Stomach (tissue), 4 donors: ENCODE results near the gene KLB.
A peak's percentile ranks its signal among the peaks of the same experiment; 100 is the strongest.

ENCODE experiments used
- CTCF ChIP-seq, 7 experiments: fragments of 450-650 bp in 4 of 7; fragments of 200-600 bp in 3 of 7; sonication (generic) in 3 of 7; IDR thresholded peaks; one replicate each; pipeline ENCODE4 v1.5.1; 2016 to 2019; ENCODE audit warnings: antibody characterized with exemption in 7 of 7, control low read depth in 2 of 7, mild to moderate bottlenecking in 1 of 7
- POLR2A ChIP-seq, 4 donors: fragments of 450-650 bp; IDR thresholded peaks; one replicate each; pipeline ENCODE4 v1.6.1; 2016; ENCODE audit warnings: antibody characterized with exemption in 4 of 4, control low read depth in 2 of 4, mild to moderate bottlenecking in 1 of 4, moderate library complexity in 1 of 4
- POLR2AphosphoS5 ChIP-seq, 3 donors: sonication (generic); formaldehyde crosslinking; IDR thresholded peaks; one replicate each; pipeline ENCODE4 v1.6.1; 2016; ENCODE audit warnings: antibody characterized with exemption in 3 of 3

DNA sequence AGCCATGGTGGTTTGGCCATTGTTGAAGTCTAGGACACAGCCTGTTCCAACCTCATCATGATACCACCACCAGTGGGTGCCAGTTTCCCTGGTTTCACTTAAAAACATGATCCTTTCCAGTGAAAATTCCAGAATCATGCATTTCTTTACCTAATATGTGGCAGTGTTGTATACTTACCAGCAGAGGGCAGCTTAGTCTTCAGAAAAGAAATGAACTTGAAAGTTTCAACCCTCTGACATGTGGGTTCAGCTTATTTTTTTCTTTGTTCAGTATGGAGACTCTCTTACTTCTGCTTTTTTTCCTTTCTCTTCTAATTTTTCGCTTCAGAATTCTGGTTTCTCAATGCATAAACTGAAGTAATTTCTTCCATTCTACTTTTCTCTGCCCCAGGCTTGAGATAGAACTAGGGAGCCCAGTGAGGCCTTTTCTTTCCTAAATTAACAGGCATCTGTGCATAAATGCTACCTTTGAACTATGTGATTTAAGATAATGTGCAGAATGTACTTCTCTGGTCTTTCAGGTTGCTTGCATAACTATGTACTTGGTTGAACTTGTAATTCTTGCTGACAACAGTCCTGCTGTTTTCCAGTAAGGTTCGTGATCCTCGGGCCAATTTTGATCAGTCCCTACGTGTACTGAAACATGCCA lies 62.8 kb downstream of the KLB start:
- TF ChIP-seq POLR2A (IDR thresholded peaks at IDR 0.05), result no peak
- TF ChIP-seq CTCF (IDR thresholded peaks at IDR 0.05), result peak in 5 of 7 experiments; percentile 76 to 86 (median 82)
- peak in 1 of 3 donors; percentile 52 for TF ChIP-seq POLR2AphosphoS5 (IDR thresholded peaks at IDR 0.05)
